GM12878 (cell line): ENCODE results near the gene BUD23. TPM values are rescaled to one million over a fixed set of nuclear protein-coding genes. Genes with fewer than 3 reads are reported as not detected.

Experiments
- ATAC-seq: fragments of 200-7000 bp; cut with Tn5 transposase; 3 replicates; pipeline ENCODE4 v1.9.1; 2020; ENCODE audit warnings: mild to moderate bottlenecking, moderate library complexity
- BruUV-seq: library from RNA; stranded (reverse); fragments of 400-500 nt; replicated peaks from 2 replicates; lab custom pipeline; 2021; lab: Mats Ljungman, UMichigan
- CTCF ChIA-PET: fragments of 300-600 bp; sonication (Branson Sonifier 250); formaldehyde crosslinking; extraction: SDS; loops from one replicate; lab custom pipeline; 2021; ENCODE audit warnings: inconsistent platforms; lab: Yijun Ruan, JAX
- POLR2A ChIA-PET: fragments of 350-600 bp; formaldehyde crosslinking; extraction: SDS; loops from one replicate; lab custom pipeline; 2021; ENCODE audit warnings: inconsistent platforms; lab: Charles Lee
- RAD21 ChIA-PET: fragments of 300-600 bp; sonication (Branson Sonifier 250); formaldehyde crosslinking; loops from one replicate; lab custom pipeline; 2023; ENCODE audit warnings: antibody characterized with exemption; ENCODE audit not compliant: unreplicated experiment; lab: Charles Lee
- SMC1A ChIA-PET: fragments of 300-600 bp; sonication (Branson Sonifier 250); formaldehyde crosslinking; loops from one replicate; lab custom pipeline; 2023; ENCODE audit not compliant: unreplicated experiment, uncharacterized antibody; lab: Charles Lee
- DNase-seq: peaks from one replicate; pipeline ENCODE4 v3.0.0-alpha.2; 2011; ENCODE audit warnings: low read depth, low spot score
- FAIRE-seq: peaks from 3 replicates; lab custom pipeline; 2011; peaks lifted over from hg19 to GRCh38; lab: Jason Lieb, UNC
- H2AFZ ChIP-seq: 2 replicates; pipeline ENCODE4 v1.6.0; 2011; ENCODE audit warnings: low read depth, low read length, control low read depth; ENCODE audit not compliant: control insufficient read depth
- H3K27ac ChIP-seq: 2 replicates; pipeline ENCODE4 v1.5.1; 2011; ENCODE audit warnings: control low read depth; ENCODE audit not compliant: control insufficient read depth, insufficient read depth
- H3K27me3 ChIP-seq, 2 experiments: replicated peaks in 1 of 2; 2 replicates each; pipeline versions ENCODE4 v1.6.0 to v1.6.1; 2011; ENCODE audit warnings: low read length in 1 of 2; ENCODE audit not compliant: control insufficient read depth in 2 of 2, insufficient read depth in 2 of 2
- H3K36me3 ChIP-seq, 2 experiments: 2 replicates each; pipeline ENCODE4 v1.5.1; 2011; ENCODE audit warnings: low read length in 1 of 2; ENCODE audit not compliant: control insufficient read depth in 2 of 2, insufficient read depth in 2 of 2
- H3K4me1 ChIP-seq: 2 replicates; pipeline ENCODE4 v1.6.1; 2011; ENCODE audit warnings: mild to moderate bottlenecking, low read length, moderate library complexity, mixed read lengths; ENCODE audit not compliant: control insufficient read depth, insufficient read depth
- H3K4me2 ChIP-seq: 2 replicates; pipeline ENCODE4 v1.6.0; 2011; ENCODE audit warnings: control low read depth; ENCODE audit not compliant: control insufficient read depth, insufficient read depth
- H3K4me3 ChIP-seq: fragments of 200-600 bp; sonication (generic); 2 replicates; pipeline ENCODE4 v1.5.1; 2016
- H3K79me2 ChIP-seq: 2 replicates; pipeline ENCODE4 v1.6.0; 2011; ENCODE audit warnings: low read length; ENCODE audit not compliant: control insufficient read depth, insufficient read depth
- H3K9ac ChIP-seq: 2 replicates; pipeline ENCODE4 v1.8.0; 2011; ENCODE audit warnings: low read length, control low read depth, mixed read lengths; ENCODE audit not compliant: control insufficient read depth, insufficient read depth
- H3K9me3 ChIP-seq: replicated peaks from 3 replicates; pipeline ENCODE4 v1.5.1; 2011; ENCODE audit warnings: mild to moderate bottlenecking, low read length; ENCODE audit not compliant: control insufficient read depth, insufficient read depth
- H4K20me1 ChIP-seq: 2 replicates; pipeline ENCODE4 v1.6.0; 2011; ENCODE audit not compliant: control insufficient read depth, insufficient read depth
- ATF7 ChIP-seq: fragments of 450-650 bp; IDR thresholded peaks from 2 replicates; pipeline ENCODE4 v1.6.1; 2016; ENCODE audit warnings: low read depth, mild to moderate bottlenecking
- BCL11A ChIP-seq: IDR thresholded peaks from 2 replicates; pipeline ENCODE4 v1.6.1; 2011; ENCODE audit warnings: low read depth, low read length
- E4F1 ChIP-seq: fragments of 450-650 bp; IDR thresholded peaks from 2 replicates; pipeline ENCODE4 v1.6.1; 2018; ENCODE audit warnings: borderline replicate concordance, mild to moderate bottlenecking; ENCODE audit not compliant: partially characterized antibody
- EP300 ChIP-seq, 2 experiments: fragments of 150-350 bp in 1 of 2; IDR thresholded peaks; 2 replicates each; pipeline ENCODE4 v1.6.1; 2011 to 2012; ENCODE audit warnings: low read depth in 2 of 2, low read length in 2 of 2, borderline replicate concordance in 1 of 2, improper control_type of control experiment in 1 of 2, inconsistent platforms in 1 of 2; ENCODE audit not compliant: control insufficient read depth in 1 of 2
- GATAD2B ChIP-seq: fragments of 450-650 bp; conservative IDR thresholded peaks from 2 replicates; pipeline ENCODE4 v1.6.1; 2017; ENCODE audit warnings: low read depth, mild to moderate bottlenecking, moderate library complexity
- YBX1 ChIP-seq: fragments of 450-650 bp; IDR thresholded peaks from 2 replicates; pipeline ENCODE4 v1.6.1; 2016; ENCODE audit warnings: antibody characterized with exemption
- WGBS: methylation state at CpG from one replicate; pipeline ENCODE4 v1.1.6; 2016; ENCODE audit warnings: low lambda C conversion rate; ENCODE audit not compliant: insufficient replicate concordance, insufficient coverage; ENCODE audit errors: missing lambda C conversion rate; 5-methylcytosine and 5-hydroxymethylcytosine counted together
- in situ Hi-C: fragments of 300-500 bp; cut with MboI; formaldehyde crosslinking; loops from 9 replicates; pipeline ENCODE4 v1.14.3; 2018; ENCODE audit warnings: mixed read lengths
- intact Hi-C: fragments of 100-400 bp; cut with micrococcal nuclease; formaldehyde crosslinking; loops from one replicate; pipeline ENCODE4 v1.14.2; 2022; ENCODE audit not compliant: unreplicated experiment
- polyA plus RNA-seq, 11 experiments: library from polyadenylated mRNA; depleted of rRNA in 4 of 11; unstranded in 6 of 11; stranded (reverse) in 5 of 11; fragments of >200 nt; fragmentation: Nextera tagmentation in 4 of 11; fragmentation: Illumina TruSeq in 1 of 11; extraction: Ambion mirVana in 4 of 11; extraction: Trizol in 1 of 11; gene quantifications; 1 replicate in 1 of 11; 2 replicates in 10 of 11; pipeline versions ENCODE4 v1.2.1 to v1.2.3, GENCODE V29; 2011 to 2016; ENCODE audit warnings: inconsistent platforms in 2 of 11, missing spikeins in 2 of 11, low read depth in 1 of 11
- total RNA-seq, 4 experiments: library from RNA; depleted of rRNA in 3 of 4; stranded (reverse); fragments of >200 nt in 3 of 4; fragmentation: Illumina TruSeq in 1 of 4; extraction: Trizol in 1 of 4; gene quantifications; 2 replicates each; pipeline versions ENCODE4 v1.2.1 to v1.2.3, GENCODE V29; 2013 to 2021

Gene BUD23
- total and polyA plus RNA-seq, 10 of the 15 experiments (the other 5 are each of a cell fraction or from before 2014, with no cell fraction given): 36.4 to 138 (median 99.5) TPM

DNA sequence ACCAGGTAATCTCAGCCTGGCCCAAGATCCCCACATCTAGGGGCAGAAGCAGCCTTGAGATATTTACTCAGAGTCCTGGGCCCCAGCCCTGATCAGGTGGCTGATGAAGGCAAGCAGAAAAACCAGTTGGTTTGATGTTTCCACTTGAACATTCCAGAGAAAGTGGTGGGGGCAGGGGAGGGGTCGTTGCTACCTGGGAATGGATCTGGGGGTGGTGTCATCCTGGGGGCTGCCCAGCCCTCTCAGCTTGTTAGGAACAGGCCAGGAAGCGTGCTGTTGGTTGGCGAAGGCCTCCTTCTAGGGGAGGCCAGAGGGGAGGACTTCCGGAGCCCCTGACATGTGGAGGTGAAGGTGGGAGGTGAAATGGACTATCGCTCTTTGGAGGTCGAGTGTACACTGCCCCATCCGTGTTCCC, 58.9 kb downstream of the BUD23 start:
- H3K27me3 ChIP-seq: no peaks in the 10 kb centered on the region
- no peaks in the 10 kb centered on the region for H4K20me1 ChIP-seq
- TF ChIP-seq EP300 (IDR thresholded peaks at IDR 0.05; ENCODE audit: borderline replicate concordance in 1 of 2, control insufficient read depth in 1 of 2, low read depth in 2 of 2, low read length in 2 of 2) (no peak), E4F1 (no peak), GATAD2B (no peak), BCL11A (no peak), YBX1 (no peak), ATF7 (no peak)
- no peaks in the 10 kb centered on the region; the same call in 1 of the 2 replicates for H3K4me1 ChIP-seq
- H3K36me3 ChIP-seq: 0 out of 4 replicates have a peak, but pooled peaks cover 0 to under 1% of the 10 kb centered on the region in 2 experiments
- no peak overlapping the region for H2AFZ ChIP-seq
- CTCF ChIA-PET: interaction anchor here (1.0 kb wide), 1 partner anchor 112 kb away, joined by 4 read pairs; no protein-coding TSS in a partner anchor
- RAD21 ChIA-PET: no interaction called here
- SMC1A ChIA-PET: no interaction called here
- in situ Hi-C loops (no loop called here), intact Hi-C loops (no loop called here)
- ATAC-seq (no peak), DNase-seq (no peak), FAIRE-seq (no peak)
- WGBS: 76% methylated on average over 7 of the region's 7 CpGs
- no peak overlapping the region for H3K9ac ChIP-seq
- no peak overlapping the region for H3K4me2 ChIP-seq
- no TSS peak for BruUV-seq
- H3K27ac ChIP-seq: no peak overlapping the region
- no peak overlapping the region for H3K4me3 ChIP-seq
- POLR2A ChIA-PET: interaction anchor here (0.9 kb wide), 1 partner anchor 101 kb away, joined by 3 read pairs; no protein-coding TSS in a partner anchor
- H3K9me3 ChIP-seq: no peaks in the 10 kb centered on the region
- no peaks in the 10 kb centered on the region; the same call in 1 of the 2 replicates for H3K79me2 ChIP-seq
